ENCODE measurements around the gene NTM. TPM values are rescaled to one million over a fixed set of nuclear protein-coding genes. Genes with fewer than 3 reads are reported as not detected.

NTM gene
- total and polyA plus RNA-seq, 2 donors, result 3.8 to 27.8 TPM

- Histone ChIP-seq H3K36me3 (ENCODE audit: insufficient read depth) (no peaks in the 10 kb centered on the region), H3K4me3 (ENCODE audit: low read depth, low read length) (no peak overlapping the region), H3K4me1 (ENCODE audit: insufficient read depth) (no peaks in the 10 kb centered on the region), H3K27ac (ENCODE audit: low read depth) (no peak overlapping the region)
- WGBS, result 78% methylated on average over 13 of the region's 13 CpGs
- DNase-seq (ENCODE audit: extremely low spot score), result no peak
Measured at GRCh38 chr11:131662317-131662972, 292.0 kb downstream of the NTM start.

GRCh38 chr11:131662993-131663392 is 292.6 kb downstream of the NTM start:
- H3K4me3 ChIP-seq (ENCODE audit: low read depth, low read length), result no peak overlapping the region
- H3K36me3 ChIP-seq (ENCODE audit: insufficient read depth), result no peaks in the 10 kb centered on the region
- DNase-seq (ENCODE audit: extremely low spot score), result no peak
- H3K4me1 ChIP-seq (ENCODE audit: insufficient read depth), result no peaks in the 10 kb centered on the region
- 88% methylated on average over 9 of the region's 9 CpGs for WGBS
- no peak overlapping the region for H3K27ac ChIP-seq (ENCODE audit: low read depth)

- H3K36me3 ChIP-seq (ENCODE audit: insufficient read depth), result no peaks in the 10 kb centered on the region
- WGBS, result 70% methylated on average over 10 of the region's 10 CpGs
- H3K27ac ChIP-seq (ENCODE audit: low read depth), result no peak overlapping the region
- no peaks in the 10 kb centered on the region for H3K4me1 ChIP-seq (ENCODE audit: insufficient read depth)
- no peak overlapping the region for H3K4me3 ChIP-seq (ENCODE audit: low read depth, low read length)
- no peak for DNase-seq (ENCODE audit: extremely low spot score)
Measured at GRCh38 chr11:131663405-131664200, 293.2 kb downstream of the NTM start.

GRCh38 chr11:131664293-131664692 is 293.9 kb downstream of the NTM start:
- Histone ChIP-seq H3K4me1 (ENCODE audit: insufficient read depth) (no peaks in the 10 kb centered on the region), H3K27ac (ENCODE audit: low read depth) (no peak overlapping the region), H3K36me3 (ENCODE audit: insufficient read depth) (no peaks in the 10 kb centered on the region), H3K4me3 (ENCODE audit: low read depth, low read length) (no peak overlapping the region)
- 93% methylated on average over 6 of the region's 6 CpGs for WGBS
- no peak for DNase-seq (ENCODE audit: extremely low spot score)

GRCh38 chr11:131664816-131665215 is 294.4 kb downstream of the NTM start:
- no peaks in the 10 kb centered on the region for H3K36me3 ChIP-seq (ENCODE audit: insufficient read depth)
- H3K4me1 ChIP-seq (ENCODE audit: insufficient read depth), result no peaks in the 10 kb centered on the region
- H3K27ac ChIP-seq (ENCODE audit: low read depth), result no peak overlapping the region
- H3K4me3 ChIP-seq (ENCODE audit: low read depth, low read length), result no peak overlapping the region
- 85% methylated on average over 11 of the region's 11 CpGs for WGBS
- DNase-seq (ENCODE audit: extremely low spot score), result no peak

- Histone ChIP-seq H3K4me1 (ENCODE audit: insufficient read depth) (no peaks in the 10 kb centered on the region), H3K27ac (ENCODE audit: low read depth) (no peak overlapping the region), H3K4me3 (ENCODE audit: low read depth, low read length) (no peak overlapping the region), H3K36me3 (ENCODE audit: insufficient read depth) (no peaks in the 10 kb centered on the region)
- 77% methylated on average over 8 of the region's 8 CpGs for WGBS
- no peak for DNase-seq (ENCODE audit: extremely low spot score)
Measured at GRCh38 chr11:131665344-131665968, 295.0 kb downstream of the NTM start.

GRCh38 chr11:131666006-131666405 is 295.6 kb downstream of the NTM start:
- no peak for DNase-seq (ENCODE audit: extremely low spot score)
- WGBS, result 96% methylated on average over 1 of the region's 1 CpG

GRCh38 chr11:131666617-131667016 is 296.2 kb downstream of the NTM start:
- Histone ChIP-seq H3K4me1 (ENCODE audit: insufficient read depth) (no peaks in the 10 kb centered on the region), H3K36me3 (ENCODE audit: insufficient read depth) (no peaks in the 10 kb centered on the region), H3K4me3 (ENCODE audit: low read depth, low read length) (no peak overlapping the region), H3K27ac (ENCODE audit: low read depth) (no peak overlapping the region)
- DNase-seq (ENCODE audit: extremely low spot score), result no peak
- 86% methylated on average over 5 of the region's 5 CpGs for WGBS

More at GRCh38 chr11:131666006-131666405, 295.6 kb downstream of the NTM start:
- no peaks in the 10 kb centered on the region for H3K4me1 ChIP-seq (ENCODE audit: insufficient read depth)
- H3K27ac ChIP-seq (ENCODE audit: low read depth), result no peak overlapping the region
- no peaks in the 10 kb centered on the region for H3K36me3 ChIP-seq (ENCODE audit: insufficient read depth)
- H3K4me3 ChIP-seq (ENCODE audit: low read depth, low read length), result no peak overlapping the region

GRCh38 chr11:131667566-131667965 is 297.2 kb downstream of the NTM start:
- Histone ChIP-seq H3K36me3 (ENCODE audit: insufficient read depth) (no peaks in the 10 kb centered on the region), H3K27ac (ENCODE audit: low read depth) (no peak overlapping the region), H3K4me3 (ENCODE audit: low read depth, low read length) (no peak overlapping the region), H3K4me1 (ENCODE audit: insufficient read depth) (no peaks in the 10 kb centered on the region)
- no peak for DNase-seq (ENCODE audit: extremely low spot score)
- WGBS, result 89% methylated on average over 4 of the region's 4 CpGs

- Histone ChIP-seq H3K27ac (ENCODE audit: low read depth) (no peak overlapping the region), H3K4me1 (ENCODE audit: insufficient read depth) (no peaks in the 10 kb centered on the region), H3K4me3 (ENCODE audit: low read depth, low read length) (no peak overlapping the region), H3K36me3 (ENCODE audit: insufficient read depth) (no peaks in the 10 kb centered on the region)
- DNase-seq (ENCODE audit: extremely low spot score), result no peak
- WGBS, result 28% methylated on average over 11 of the region's 11 CpGs
Measured at GRCh38 chr11:131668500-131669400, 298.3 kb downstream of the NTM start.

- WGBS, result 45% methylated on average over 4 of the region's 4 CpGs
- no peaks in the 10 kb centered on the region for H3K36me3 ChIP-seq (ENCODE audit: insufficient read depth)
- no peak for DNase-seq (ENCODE audit: extremely low spot score)
Measured at GRCh38 chr11:131669401-131669780, 299.0 kb downstream of the NTM start.

GRCh38 chr11:131670876-131671275 is 300.5 kb downstream of the NTM start:
- WGBS, result 75% methylated on average over 3 of the region's 3 CpGs

More at GRCh38 chr11:131669401-131669780, 299.0 kb downstream of the NTM start:
- Histone ChIP-seq H3K4me1 (ENCODE audit: insufficient read depth) (no peaks in the 10 kb centered on the region), H3K27ac (ENCODE audit: low read depth) (no peak overlapping the region), H3K4me3 (ENCODE audit: low read depth, low read length) (no peak overlapping the region)

GRCh38 chr11:131671320-131671719 is 300.9 kb downstream of the NTM start:
- WGBS, result 93% methylated on average over 8 of the region's 8 CpGs
- no peak overlapping the region for H3K4me3 ChIP-seq (ENCODE audit: low read depth, low read length)
- no peaks in the 10 kb centered on the region for H3K4me1 ChIP-seq (ENCODE audit: insufficient read depth)
- no peak for DNase-seq (ENCODE audit: extremely low spot score)
- no peaks in the 10 kb centered on the region for H3K36me3 ChIP-seq (ENCODE audit: insufficient read depth)
- H3K27ac ChIP-seq (ENCODE audit: low read depth), result no peak overlapping the region

More at GRCh38 chr11:131670876-131671275, 300.5 kb downstream of the NTM start:
- DNase-seq (ENCODE audit: extremely low spot score), result no peak
- Histone ChIP-seq H3K4me1 (ENCODE audit: insufficient read depth) (no peaks in the 10 kb centered on the region), H3K27ac (ENCODE audit: low read depth) (no peak overlapping the region), H3K36me3 (ENCODE audit: insufficient read depth) (no peaks in the 10 kb centered on the region), H3K4me3 (ENCODE audit: low read depth, low read length) (no peak overlapping the region)
